Measurements from ENCODE around the gene SGMS1.

GRCh38 chr10:50471583-50471975 lies 152.2 kb downstream of the SGMS1 start:
- TF ChIP-seq YY1 (IDR thresholded peaks at IDR 0.05; ENCODE audit: insufficient read depth, insufficient read length) (no peak), SUZ12 (IDR thresholded peaks at IDR 0.05; ENCODE audit: extremely low read depth, insufficient read depth, insufficient read length) (no peak), ZNF274 (IDR thresholded peaks at IDR 0.05; ENCODE audit: low read depth, low read length) (no peak)

All from NT2/D1 (cell line).